ENCODE measurements around the gene SETD1B.

Gene SETD1B

GRCh38 chr12:121774968-121775474, 28.8 kb upstream of the SETD1B start:
- Mint-ChIP-seq H3K27ac (no peak overlapping the region), H3K4me3 (no peak overlapping the region), H3K4me1 (peaks cover 22% of the 10 kb centered on the region), H3K9me3 (no peaks in the 10 kb centered on the region), H3K36me3 (peaks cover 63% of the 10 kb centered on the region)
- DNase-seq (ENCODE audit: low spot score in 2 of 2): no peak
- no peak for ATAC-seq

GRCh38 chr12:121775501-121775900, 28.3 kb upstream of the SETD1B start:
- no peak for ATAC-seq

GRCh38 chr12:121776190-121777098, 27.4 kb upstream of the SETD1B start:
- peak overlapping the region; percentile 80 for H3K27ac Mint-ChIP-seq
- DNase-seq (ENCODE audit: low spot score in 2 of 2): peak; percentile 96 to 97

More at GRCh38 chr12:121775501-121775900, 28.3 kb upstream of the SETD1B start:
- no peaks in the 10 kb centered on the region for H3K9me3 Mint-ChIP-seq
- H3K4me1 Mint-ChIP-seq: peaks cover 22% of the 10 kb centered on the region
- no peak overlapping the region for H3K4me3 Mint-ChIP-seq
- peaks cover 68% of the 10 kb centered on the region for H3K36me3 Mint-ChIP-seq
- no peak for DNase-seq (ENCODE audit: low spot score in 2 of 2)
- H3K27ac Mint-ChIP-seq: no peak overlapping the region

GRCh38 chr12:121778567-121779421, 25.0 kb upstream of the SETD1B start:
- peak overlapping the region; percentile 94 for H3K27ac Mint-ChIP-seq
- no peak for ATAC-seq
- peaks cover 42% of the 10 kb centered on the region for H3K4me1 Mint-ChIP-seq
- no peaks in the 10 kb centered on the region for H3K9me3 Mint-ChIP-seq
- peaks cover 90% of the 10 kb centered on the region for H3K36me3 Mint-ChIP-seq
- no peak overlapping the region for H3K4me3 Mint-ChIP-seq
- DNase-seq (ENCODE audit: low spot score in 2 of 2): no peak

More at GRCh38 chr12:121776190-121777098, 27.4 kb upstream of the SETD1B start:
- Mint-ChIP-seq H3K4me1 (peaks cover 29% of the 10 kb centered on the region), H3K9me3 (no peaks in the 10 kb centered on the region), H3K4me3 (no peak overlapping the region), H3K36me3 (peaks cover 78% of the 10 kb centered on the region)
- ATAC-seq: peak; percentile 79

- Mint-ChIP-seq H3K4me1 (peaks cover 49% of the 10 kb centered on the region), H3K4me3 (no peak overlapping the region), H3K27ac (peak overlapping the region; percentile 94), H3K36me3 (peaks cover 91% of the 10 kb centered on the region), H3K9me3 (no peaks in the 10 kb centered on the region)
- ATAC-seq (no peak), DNase-seq (ENCODE audit: low spot score in 2 of 2) (no peak)
These were observed 24.4 kb upstream of the SETD1B start for GRCh38 chr12:121779422-121779895.

GRCh38 chr12:121780429-121780828, 23.4 kb upstream of the SETD1B start:
- peaks cover 91% of the 10 kb centered on the region for H3K36me3 Mint-ChIP-seq
- H3K9me3 Mint-ChIP-seq: no peaks in the 10 kb centered on the region
- H3K4me1 Mint-ChIP-seq: peaks cover 57% of the 10 kb centered on the region
- peak overlapping the region; percentile 91 for H3K4me3 Mint-ChIP-seq
- peak overlapping the region; percentile 94 for H3K27ac Mint-ChIP-seq
- DNase-seq (ENCODE audit: low spot score in 2 of 2) (no peak), ATAC-seq (no peak)

- peak overlapping the region; percentile 94 for H3K27ac Mint-ChIP-seq
- ATAC-seq (peak; percentile 2), DNase-seq (ENCODE audit: low spot score in 2 of 2) (no peak)
- H3K36me3 Mint-ChIP-seq: peaks cover 92% of the 10 kb centered on the region
- H3K4me1 Mint-ChIP-seq: peaks cover 60% of the 10 kb centered on the region
- H3K4me3 Mint-ChIP-seq: peak overlapping the region; percentile 91
- no peaks in the 10 kb centered on the region for H3K9me3 Mint-ChIP-seq
These were observed 22.3 kb upstream of the SETD1B start for GRCh38 chr12:121781484-121781997.

- H3K36me3 Mint-ChIP-seq: peaks cover 94% of the 10 kb centered on the region
These were observed 21.5 kb upstream of the SETD1B start for GRCh38 chr12:121781998-121782979.

GRCh38 chr12:121783766-121784165, 20.0 kb upstream of the SETD1B start:
- peaks cover 94% of the 10 kb centered on the region for H3K36me3 Mint-ChIP-seq
- ATAC-seq (no peak), DNase-seq (ENCODE audit: low spot score in 2 of 2) (no peak)
- H3K9me3 Mint-ChIP-seq: no peaks in the 10 kb centered on the region
- H3K4me1 Mint-ChIP-seq: peaks cover 76% of the 10 kb centered on the region
- H3K4me3 Mint-ChIP-seq: peak overlapping the region; percentile 91
- H3K27ac Mint-ChIP-seq: peak overlapping the region; percentile 94

More at GRCh38 chr12:121781998-121782979, 21.5 kb upstream of the SETD1B start:
- peaks cover 68% of the 10 kb centered on the region for H3K4me1 Mint-ChIP-seq
- H3K9me3 Mint-ChIP-seq: no peaks in the 10 kb centered on the region
- peak in 1 of 2 donors; percentile 81 for DNase-seq (ENCODE audit: low spot score in 2 of 2)
- H3K4me3 Mint-ChIP-seq: peak overlapping the region; percentile 91
- peak; percentile 84 for ATAC-seq
- peak overlapping the region; percentile 94 for H3K27ac Mint-ChIP-seq

GRCh38 chr12:121784460-121784859, 19.3 kb upstream of the SETD1B start:
- Mint-ChIP-seq H3K27ac (peak overlapping the region; percentile 94), H3K4me1 (peaks cover 81% of the 10 kb centered on the region), H3K36me3 (peaks cover 94% of the 10 kb centered on the region), H3K9me3 (no peaks in the 10 kb centered on the region), H3K4me3 (peak overlapping the region; percentile 91)
- DNase-seq (ENCODE audit: low spot score in 2 of 2): no peak
- peak; percentile 14 for ATAC-seq

- no peak for ATAC-seq
- DNase-seq (ENCODE audit: low spot score in 2 of 2): no peak
- Mint-ChIP-seq H3K9me3 (no peaks in the 10 kb centered on the region), H3K4me3 (peak overlapping the region; percentile 91), H3K4me1 (peaks cover 94% of the 10 kb centered on the region), H3K27ac (peak overlapping the region; percentile 98), H3K36me3 (peaks cover 94% of the 10 kb centered on the region)
These were observed 17.4 kb upstream of the SETD1B start for GRCh38 chr12:121786440-121786825.

GRCh38 chr12:121787063-121788025, 16.5 kb upstream of the SETD1B start:
- Mint-ChIP-seq H3K9me3 (no peaks in the 10 kb centered on the region), H3K27ac (peak overlapping the region; percentile 98), H3K36me3 (peaks cover 94% of the 10 kb centered on the region), H3K4me1 (peaks cover 94% of the 10 kb centered on the region), H3K4me3 (peak overlapping the region; percentile 91)
- DNase-seq (ENCODE audit: low spot score in 2 of 2): no peak
- ATAC-seq: no peak

GRCh38 chr12:121788176-121788818, 15.5 kb upstream of the SETD1B start:
- DNase-seq (ENCODE audit: low spot score in 2 of 2) (no peak), ATAC-seq (no peak)
- H3K9me3 Mint-ChIP-seq: no peaks in the 10 kb centered on the region
- H3K27ac Mint-ChIP-seq: peak overlapping the region; percentile 98
- peaks cover 88% of the 10 kb centered on the region for H3K4me1 Mint-ChIP-seq
- peaks cover 89% of the 10 kb centered on the region for H3K36me3 Mint-ChIP-seq
- H3K4me3 Mint-ChIP-seq: peak overlapping the region; percentile 91

All from stimulated activated effector memory CD8-positive, alpha-beta T cell treated with anti-CD3 and anti-CD28 coated beads, Interleukin-12 subunit alpha, Interleukin-12 subunit beta, amount 100 ng/mL, for 72 hours (primary cell).